ENCODE measurements around the gene PRKCB. TPM values are rescaled to one million over a fixed set of nuclear protein-coding genes. Genes with fewer than 3 reads are reported as not detected.
A peak's percentile ranks its signal among the peaks of the same experiment; 100 is the strongest.

PRKCB gene
- total RNA-seq, 1 donor from 2014 or later: 24.1 TPM

DNA sequence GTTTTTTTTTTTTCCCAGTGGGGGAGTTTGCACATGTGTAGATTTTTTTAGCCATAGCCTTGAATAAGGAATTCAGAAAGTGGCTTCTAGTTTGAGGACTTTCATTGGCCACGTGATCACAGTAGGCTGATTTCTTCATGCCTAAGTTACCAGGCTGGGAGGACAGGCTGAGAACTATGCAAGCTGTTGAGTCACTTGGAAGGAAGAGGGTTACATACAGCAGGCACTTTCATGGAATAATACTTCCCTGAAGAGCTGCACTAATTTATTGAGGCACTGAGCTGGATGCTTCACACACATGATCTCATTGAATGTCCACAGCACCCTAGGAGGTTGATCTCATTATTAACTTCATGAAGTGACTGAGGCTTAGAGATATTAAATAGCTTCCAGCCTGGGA lies 22.8 kb downstream of the PRKCB start:
- ATAC-seq (peak; percentile 70 to 77), DNase-seq (no peak)
- intact Hi-C loops (cut with DNase I): no loop called here
- TF ChIP-seq, protein P1, sequence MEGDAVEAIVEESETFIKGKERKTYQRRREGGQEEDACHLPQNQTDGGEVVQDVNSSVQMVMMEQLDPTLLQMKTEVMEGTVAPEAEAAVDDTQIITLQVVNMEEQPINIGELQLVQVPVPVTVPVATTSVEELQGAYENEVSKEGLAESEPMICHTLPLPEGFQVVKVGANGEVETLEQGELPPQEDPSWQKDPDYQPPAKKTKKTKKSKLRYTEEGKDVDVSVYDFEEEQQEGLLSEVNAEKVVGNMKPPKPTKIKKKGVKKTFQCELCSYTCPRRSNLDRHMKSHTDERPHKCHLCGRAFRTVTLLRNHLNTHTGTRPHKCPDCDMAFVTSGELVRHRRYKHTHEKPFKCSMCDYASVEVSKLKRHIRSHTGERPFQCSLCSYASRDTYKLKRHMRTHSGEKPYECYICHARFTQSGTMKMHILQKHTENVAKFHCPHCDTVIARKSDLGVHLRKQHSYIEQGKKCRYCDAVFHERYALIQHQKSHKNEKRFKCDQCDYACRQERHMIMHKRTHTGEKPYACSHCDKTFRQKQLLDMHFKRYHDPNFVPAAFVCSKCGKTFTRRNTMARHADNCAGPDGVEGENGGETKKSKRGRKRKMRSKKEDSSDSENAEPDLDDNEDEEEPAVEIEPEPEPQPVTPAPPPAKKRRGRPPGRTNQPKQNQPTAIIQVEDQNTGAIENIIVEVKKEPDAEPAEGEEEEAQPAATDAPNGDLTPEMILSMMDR (IDR thresholded peaks at IDR 0.05): no peak
- peak overlapping the region; percentile 56 for H3K27ac ChIP-seq
- peaks cover 43% of the 10 kb centered on the region for H3K4me1 ChIP-seq
- no peaks in the 10 kb centered on the region for H3K36me3 ChIP-seq
- H3K4me3 ChIP-seq: no peak overlapping the region
- no peaks in the 10 kb centered on the region for H3K27me3 ChIP-seq (ENCODE audit: low read depth)
- no peaks in the 10 kb centered on the region for H3K9me3 ChIP-seq

DNA sequence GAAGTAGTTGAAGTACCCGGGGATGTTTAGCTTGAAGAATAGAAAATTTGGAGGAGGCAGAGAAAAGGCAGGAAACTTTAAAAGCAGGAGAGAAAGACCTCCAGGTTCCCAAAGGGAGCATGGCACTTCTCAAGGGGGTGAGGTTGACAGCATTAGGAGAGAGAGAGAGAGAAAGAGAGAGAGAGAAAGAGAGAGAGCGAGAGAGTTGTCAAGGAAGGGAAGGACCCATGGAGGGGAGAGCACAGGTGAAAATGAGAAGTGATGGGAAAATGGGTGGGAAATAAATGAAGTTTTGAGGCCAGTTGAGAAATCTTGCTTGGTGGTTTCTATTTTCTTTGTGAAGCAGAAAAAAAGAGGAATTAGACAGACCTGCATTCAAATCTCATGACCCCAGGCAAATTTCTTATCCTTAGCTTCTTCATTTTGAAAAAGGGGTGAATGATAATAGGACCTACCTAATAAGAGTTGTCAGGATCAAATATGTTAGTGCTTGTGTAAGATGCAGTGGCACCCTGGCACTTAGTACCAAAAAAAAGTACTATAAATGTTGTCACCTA lies 24.0 kb downstream of the PRKCB start:
- Histone ChIP-seq H3K4me1 (peaks cover 50% of the 10 kb centered on the region), H3K9me3 (no peaks in the 10 kb centered on the region), H3K36me3 (no peaks in the 10 kb centered on the region), H3K27me3 (ENCODE audit: low read depth) (no peaks in the 10 kb centered on the region), H3K27ac (no peak overlapping the region), H3K4me3 (no peak overlapping the region)
- no peak for ATAC-seq
- intact Hi-C loops (cut with DNase I): no loop called here
- TF ChIP-seq, protein P1 (IDR thresholded peaks at IDR 0.05): no peak
- DNase-seq: no peak

DNA sequence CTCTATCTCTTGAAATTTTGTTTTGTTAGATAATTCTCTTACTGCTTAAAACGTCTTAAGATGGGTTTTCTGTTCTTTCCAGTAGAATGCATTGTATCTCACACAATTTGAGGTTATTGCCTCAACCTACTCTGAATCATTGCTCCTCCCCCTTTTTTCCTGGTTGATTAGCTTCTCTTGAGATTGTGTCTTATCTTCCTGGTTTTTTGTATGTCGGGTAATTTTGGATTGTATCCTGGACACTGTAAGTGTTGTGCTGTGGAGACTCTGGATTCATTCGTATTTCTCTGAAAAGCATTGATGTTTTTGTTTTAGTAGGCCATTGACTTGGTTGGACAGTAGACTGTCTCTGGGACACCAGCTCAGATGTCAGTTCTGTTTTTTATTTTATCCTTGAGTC lies 26.1 kb downstream of the PRKCB start:
- TF ChIP-seq, protein P1 (IDR thresholded peaks at IDR 0.05): no peak
- no peak for DNase-seq
- Histone ChIP-seq H3K27me3 (ENCODE audit: low read depth) (no peaks in the 10 kb centered on the region), H3K27ac (no peak overlapping the region), H3K9me3 (no peaks in the 10 kb centered on the region), H3K4me3 (no peak overlapping the region), H3K36me3 (no peaks in the 10 kb centered on the region), H3K4me1 (peaks cover 31% of the 10 kb centered on the region)
- no peak for ATAC-seq
- intact Hi-C loops (cut with DNase I): no loop called here

DNA sequence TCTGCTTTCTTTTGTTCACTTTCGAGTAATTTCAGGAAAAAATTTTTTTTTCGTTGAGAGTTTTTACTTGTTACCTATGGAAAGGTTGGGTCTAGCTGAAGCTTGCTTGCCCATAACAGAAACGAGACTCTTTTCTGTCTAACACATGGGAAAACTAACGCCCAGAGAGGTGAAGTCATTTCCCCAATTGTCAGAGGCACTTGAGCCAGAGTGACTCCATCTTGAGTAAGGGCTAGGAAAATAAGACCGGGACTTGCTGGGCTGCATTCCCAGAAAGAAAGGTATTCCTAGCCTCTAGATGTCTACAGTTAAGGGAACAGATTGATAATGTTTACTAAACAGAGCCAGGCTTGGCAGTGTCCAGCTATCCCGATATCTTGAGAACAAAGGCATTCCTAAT lies 26.8 kb downstream of the PRKCB start:
- ATAC-seq: no peak
- H3K4me1 ChIP-seq: peaks cover 31% of the 10 kb centered on the region
- no peak for DNase-seq
- H3K27ac ChIP-seq: no peak overlapping the region
- TF ChIP-seq, protein P1 (IDR thresholded peaks at IDR 0.05): no peak
- no peaks in the 10 kb centered on the region for H3K9me3 ChIP-seq
- no peaks in the 10 kb centered on the region for H3K36me3 ChIP-seq
- intact Hi-C loops (cut with DNase I): no loop called here
- no peaks in the 10 kb centered on the region for H3K27me3 ChIP-seq (ENCODE audit: low read depth)
- H3K4me3 ChIP-seq: no peak overlapping the region

DNA sequence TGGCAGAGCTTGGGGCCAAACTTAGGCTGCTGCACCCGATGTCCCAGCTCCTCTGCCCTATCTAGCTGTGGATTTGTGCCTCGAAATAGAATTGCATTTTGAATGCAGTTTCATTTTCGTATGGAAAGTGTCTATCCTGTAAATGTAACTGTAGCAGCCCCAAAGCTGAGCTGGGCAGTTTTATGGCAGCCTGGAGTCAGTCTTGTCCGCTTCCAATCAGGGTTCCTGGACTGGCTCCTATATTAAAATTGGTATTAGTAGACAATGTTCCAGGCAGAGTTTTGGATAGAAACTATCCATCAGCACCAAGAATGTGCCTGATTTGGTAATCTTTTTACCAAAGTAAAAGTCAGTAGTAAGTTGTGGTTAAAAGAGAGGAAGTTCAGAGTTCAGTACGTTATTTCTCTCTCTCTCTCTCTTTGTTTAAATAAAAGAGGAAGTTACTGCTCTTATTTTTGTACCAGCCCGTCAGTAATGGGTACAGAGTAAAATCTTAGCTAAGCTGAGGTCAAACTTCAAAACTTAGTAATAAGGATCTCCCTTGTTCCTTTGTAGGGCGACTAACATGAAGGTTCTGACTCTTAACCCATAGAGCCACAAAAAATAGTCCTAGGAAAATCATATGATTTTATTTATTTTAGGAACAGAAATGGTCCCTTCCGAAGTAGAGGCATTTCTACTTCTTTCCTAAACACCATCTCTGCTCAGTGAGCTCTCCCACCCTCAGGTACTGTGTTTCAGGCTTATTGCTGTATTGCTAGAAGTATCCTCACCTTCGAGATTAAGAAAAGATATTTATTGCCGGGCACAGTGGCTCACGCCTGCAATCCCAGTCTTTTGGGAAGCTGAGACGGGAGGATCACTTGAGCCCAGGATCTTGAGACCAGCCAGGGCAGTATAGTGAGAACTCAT lies 28.0 kb downstream of the PRKCB start:
- H3K4me1 ChIP-seq: peaks cover 31% of the 10 kb centered on the region
- TF ChIP-seq, protein P1 (IDR thresholded peaks at IDR 0.05): no peak
- H3K36me3 ChIP-seq: no peaks in the 10 kb centered on the region
- DNase-seq (no peak), ATAC-seq (peak; percentile 72 to 82)
- intact Hi-C loops (cut with DNase I): no loop called here
- no peak overlapping the region for H3K27ac ChIP-seq
- H3K27me3 ChIP-seq (ENCODE audit: low read depth): no peaks in the 10 kb centered on the region
- peak overlapping the region; percentile 39 for H3K4me3 ChIP-seq
- H3K9me3 ChIP-seq: no peaks in the 10 kb centered on the region
